Activated CD8-positive, alpha-beta memory T cell treated with anti-CD3 and anti-CD28 coated beads, Interleukin-2, amount 10 ng/mL, durations not matched to agents 7 days and 5 days (primary cell): ENCODE measurements around the gene FBXW7. TPM values are rescaled to one million over a fixed set of nuclear protein-coding genes. Genes with fewer than 3 reads are reported as not detected.

Experiments
- ATAC-seq: fragments of 150-1000 bp; cut with Tn5 transposase; one replicate; pipeline ENCODE4 v1.10.0; 2021; ENCODE audit warnings: moderate library complexity
- CTCF ChIA-PET: fragments of 350-600 bp; sonication (Branson Sonifier 250); formaldehyde crosslinking; loops from one replicate; lab custom pipeline; 2021; ENCODE audit warnings: antibody characterized with exemption; lab: Charles Lee
- DNase-seq: peaks from one replicate; pipeline ENCODE4 v3.0.0-alpha.2; 2020
- H3K27ac Mint-ChIP-seq: one replicate; pipeline ENCODE4 v1.8.0; 2021; ENCODE audit warnings: mild to moderate bottlenecking, mixed read lengths
- H3K27me3 Mint-ChIP-seq: one replicate; pipeline ENCODE4 v1.8.0; 2021; ENCODE audit warnings: mixed read lengths
- H3K36me3 Mint-ChIP-seq: one replicate; pipeline ENCODE4 v1.8.0; 2021; ENCODE audit warnings: mild to moderate bottlenecking, mixed read lengths
- H3K4me1 Mint-ChIP-seq: one replicate; pipeline ENCODE4 v1.8.0; 2021; ENCODE audit warnings: mixed read lengths
- H3K4me3 Mint-ChIP-seq: one replicate; pipeline ENCODE4 v1.8.0; 2021; ENCODE audit warnings: mild to moderate bottlenecking, moderate library complexity, mixed read lengths
- H3K9me3 Mint-ChIP-seq: one replicate; pipeline ENCODE4 v1.8.0; 2022; ENCODE audit warnings: low read depth, mixed read lengths
- total RNA-seq, 2 experiments: library from RNA; stranded (reverse); gene quantifications; one replicate each; pipeline ENCODE4 v1.2.3, GENCODE V29; 2021

FBXW7 gene
- total RNA-seq, 2 experiments from 2014 or later, result 49.3 to 62.9 TPM

- H3K27me3 Mint-ChIP-seq, result no peaks in the 10 kb centered on the region
- ATAC-seq (no peak), DNase-seq (no peak)
- no peak overlapping the region for H3K27ac Mint-ChIP-seq
- peaks cover 37% of the 10 kb centered on the region for H3K4me1 Mint-ChIP-seq
- CTCF ChIA-PET, result interaction anchor here (0.8 to 3.3 kb wide), 12 partner anchors 10 to 324 kb away, joined by 3 to 12 read pairs (median 5); partner anchors contain the start of gene FBXW7
- no peak overlapping the region for H3K4me3 Mint-ChIP-seq
- no peaks in the 10 kb centered on the region for H3K9me3 Mint-ChIP-seq
- peaks cover 4% of the 10 kb centered on the region for H3K36me3 Mint-ChIP-seq
These were observed 81.4 kb downstream of the FBXW7 start for GRCh38 chr4:152454398-152455011.

- Mint-ChIP-seq H3K36me3 (peaks cover 8% of the 10 kb centered on the region), H3K27me3 (no peaks in the 10 kb centered on the region), H3K9me3 (no peaks in the 10 kb centered on the region), H3K4me1 (peaks cover 23% of the 10 kb centered on the region), H3K4me3 (no peak overlapping the region), H3K27ac (no peak overlapping the region)
- DNase-seq, result no peak
- ATAC-seq, result no peak
- CTCF ChIA-PET, result interaction anchor here (0.6 kb wide), 1 partner anchor 324 kb away, joined by 3 read pairs; no protein-coding TSS in a partner anchor
These were observed 84.4 kb downstream of the FBXW7 start for GRCh38 chr4:152451496-152451895.

GRCh38 chr4:152448854-152449253 is 87.0 kb downstream of the FBXW7 start:
- Mint-ChIP-seq H3K4me3 (no peak overlapping the region), H3K9me3 (no peaks in the 10 kb centered on the region), H3K4me1 (peaks cover 8% of the 10 kb centered on the region), H3K27ac (no peak overlapping the region), H3K27me3 (no peaks in the 10 kb centered on the region), H3K36me3 (peaks cover 17% of the 10 kb centered on the region)
- ATAC-seq, result no peak
- CTCF ChIA-PET, result interaction anchor here (1.0 to 1.2 kb wide), 2 partner anchors 40 to 53 kb away, joined by 3 to 4 read pairs; no protein-coding TSS in a partner anchor
- DNase-seq, result no peak

- CTCF ChIA-PET, result no interaction called here
- H3K4me1 Mint-ChIP-seq, result peaks cover 8% of the 10 kb centered on the region
- peaks cover 17% of the 10 kb centered on the region for H3K36me3 Mint-ChIP-seq
- no peaks in the 10 kb centered on the region for H3K9me3 Mint-ChIP-seq
- no peaks in the 10 kb centered on the region for H3K27me3 Mint-ChIP-seq
- DNase-seq, result no peak
- ATAC-seq, result no peak
- H3K4me3 Mint-ChIP-seq, result no peak overlapping the region
- H3K27ac Mint-ChIP-seq, result no peak overlapping the region
These were observed 87.7 kb downstream of the FBXW7 start for GRCh38 chr4:152448038-152448707.

- H3K27me3 Mint-ChIP-seq, result no peaks in the 10 kb centered on the region
- ATAC-seq (no peak), DNase-seq (no peak)
- H3K27ac Mint-ChIP-seq, result no peak overlapping the region
- H3K36me3 Mint-ChIP-seq, result peaks cover 15% of the 10 kb centered on the region
- CTCF ChIA-PET, result no interaction called here
- H3K4me1 Mint-ChIP-seq, result peaks cover 7% of the 10 kb centered on the region
- no peak overlapping the region for H3K4me3 Mint-ChIP-seq
- no peaks in the 10 kb centered on the region for H3K9me3 Mint-ChIP-seq
These were observed 92.0 kb downstream of the FBXW7 start for GRCh38 chr4:152443859-152444258.

GRCh38 chr4:152437561-152437960 is 98.3 kb downstream of the FBXW7 start:
- H3K27me3 Mint-ChIP-seq, result no peaks in the 10 kb centered on the region
- H3K36me3 Mint-ChIP-seq, result peaks cover 14% of the 10 kb centered on the region
- H3K9me3 Mint-ChIP-seq, result peaks cover 3% of the 10 kb centered on the region
- H3K4me1 Mint-ChIP-seq, result peaks cover 9% of the 10 kb centered on the region
- no peak overlapping the region for H3K27ac Mint-ChIP-seq
- CTCF ChIA-PET, result no interaction called here
- ATAC-seq (no peak), DNase-seq (no peak)
- no peak overlapping the region for H3K4me3 Mint-ChIP-seq

GRCh38 chr4:152436384-152436783 is 99.5 kb downstream of the FBXW7 start:
- ATAC-seq, result no peak
- Mint-ChIP-seq H3K4me3 (no peak overlapping the region), H3K27me3 (no peaks in the 10 kb centered on the region), H3K27ac (no peak overlapping the region), H3K36me3 (peaks cover 17% of the 10 kb centered on the region), H3K4me1 (peaks cover 17% of the 10 kb centered on the region), H3K9me3 (peaks cover 3% of the 10 kb centered on the region)
- no peak for DNase-seq
- CTCF ChIA-PET, result interaction anchor here (0.9 to 1.3 kb wide), 3 partner anchors 28 to 65 kb away, joined by 3 read pairs; no protein-coding TSS in a partner anchor

- no peak for DNase-seq
- Mint-ChIP-seq H3K36me3 (peaks cover 17% of the 10 kb centered on the region), H3K27ac (no peak overlapping the region), H3K4me1 (peaks cover 25% of the 10 kb centered on the region), H3K27me3 (no peaks in the 10 kb centered on the region), H3K9me3 (peaks cover 3% of the 10 kb centered on the region), H3K4me3 (no peak overlapping the region)
- CTCF ChIA-PET, result no interaction called here
- ATAC-seq, result no peak
These were observed 101.9 kb downstream of the FBXW7 start for GRCh38 chr4:152434011-152434410.

GRCh38 chr4:152431784-152432183 is 104.1 kb downstream of the FBXW7 start:
- Mint-ChIP-seq H3K27me3 (no peaks in the 10 kb centered on the region), H3K4me1 (peaks cover 25% of the 10 kb centered on the region), H3K36me3 (peaks cover 11% of the 10 kb centered on the region), H3K27ac (no peak overlapping the region), H3K4me3 (no peak overlapping the region), H3K9me3 (no peaks in the 10 kb centered on the region)
- ATAC-seq (no peak), DNase-seq (no peak)
- CTCF ChIA-PET, result no interaction called here

GRCh38 chr4:152431291-152431690 is 104.6 kb downstream of the FBXW7 start:
- DNase-seq (no peak), ATAC-seq (no peak)
- no peak overlapping the region for H3K4me3 Mint-ChIP-seq
- no peaks in the 10 kb centered on the region for H3K27me3 Mint-ChIP-seq
- H3K9me3 Mint-ChIP-seq, result no peaks in the 10 kb centered on the region
- H3K27ac Mint-ChIP-seq, result no peak overlapping the region
- peaks cover 11% of the 10 kb centered on the region for H3K36me3 Mint-ChIP-seq
- peaks cover 25% of the 10 kb centered on the region for H3K4me1 Mint-ChIP-seq
- CTCF ChIA-PET, result no interaction called here

GRCh38 chr4:152430507-152430906 is 105.4 kb downstream of the FBXW7 start:
- Mint-ChIP-seq H3K4me1 (peaks cover 23% of the 10 kb centered on the region), H3K36me3 (peaks cover 11% of the 10 kb centered on the region), H3K27ac (no peak overlapping the region), H3K27me3 (no peaks in the 10 kb centered on the region), H3K9me3 (no peaks in the 10 kb centered on the region), H3K4me3 (no peak overlapping the region)
- DNase-seq, result no peak
- no peak for ATAC-seq
- CTCF ChIA-PET, result no interaction called here

- ATAC-seq (no peak), DNase-seq (no peak)
- no peaks in the 10 kb centered on the region for H3K27me3 Mint-ChIP-seq
- H3K36me3 Mint-ChIP-seq, result peaks cover 11% of the 10 kb centered on the region
- peaks cover 18% of the 10 kb centered on the region for H3K4me1 Mint-ChIP-seq
- no peaks in the 10 kb centered on the region for H3K9me3 Mint-ChIP-seq
- no peak overlapping the region for H3K4me3 Mint-ChIP-seq
- CTCF ChIA-PET, result interaction anchor here (1.0 to 1.1 kb wide), 2 partner anchors 13 to 49 kb away, joined by 3 read pairs; no protein-coding TSS in a partner anchor
- no peak overlapping the region for H3K27ac Mint-ChIP-seq
These were observed 107.9 kb downstream of the FBXW7 start for GRCh38 chr4:152427981-152428380.

GRCh38 chr4:152424977-152425376 is 110.9 kb downstream of the FBXW7 start:
- no peak for ATAC-seq
- no peaks in the 10 kb centered on the region for H3K9me3 Mint-ChIP-seq
- peaks cover 8% of the 10 kb centered on the region for H3K36me3 Mint-ChIP-seq
- peaks cover 6% of the 10 kb centered on the region for H3K4me1 Mint-ChIP-seq
- no peak overlapping the region for H3K27ac Mint-ChIP-seq
- CTCF ChIA-PET, result no interaction called here
- DNase-seq, result no peak
- H3K27me3 Mint-ChIP-seq, result no peaks in the 10 kb centered on the region
- H3K4me3 Mint-ChIP-seq, result no peak overlapping the region

GRCh38 chr4:152424396-152424795 is 111.5 kb downstream of the FBXW7 start:
- H3K9me3 Mint-ChIP-seq, result no peaks in the 10 kb centered on the region
- H3K27me3 Mint-ChIP-seq, result no peaks in the 10 kb centered on the region
- ATAC-seq, result no peak
- H3K4me3 Mint-ChIP-seq, result no peak overlapping the region
- H3K36me3 Mint-ChIP-seq, result peaks cover 9% of the 10 kb centered on the region
- CTCF ChIA-PET, result no interaction called here
- peaks cover 10% of the 10 kb centered on the region for H3K4me1 Mint-ChIP-seq
- H3K27ac Mint-ChIP-seq, result no peak overlapping the region
- DNase-seq, result no peak
